Muscle of back (tissue), 11 donors: ENCODE data around the gene SMG6. TPM values are rescaled to one million over a fixed set of nuclear protein-coding genes. Genes with fewer than 3 reads are reported as not detected.

ENCODE experiments used
- DNase-seq, 3 donors: peaks; one replicate each; pipeline versions ENCODE4 v3.0.0 to v3.0.0-alpha.2; 2013
- polyA plus RNA-seq, 10 donors: library from polyadenylated mRNA; unstranded; fragments of 120-200 nt; gene quantifications; one replicate each; pipeline ENCODE4 v1.2.1, GENCODE V29; 2013; ENCODE audit not compliant: insufficient read length in 10 of 10

The SMG6 gene
- polyA plus RNA-seq, 10 donors = 12.5 to 20.1 (median 16.8) TPM

- DNase-seq = no peak
These were observed 239.5 kb downstream of the SMG6 start for GRCh38 chr17:2064147-2064489.

- DNase-seq = peak in 2 of 3 donors; percentile 23 to 65
These were observed 240.1 kb downstream of the SMG6 start for GRCh38 chr17:2063261-2064146.

DNA sequence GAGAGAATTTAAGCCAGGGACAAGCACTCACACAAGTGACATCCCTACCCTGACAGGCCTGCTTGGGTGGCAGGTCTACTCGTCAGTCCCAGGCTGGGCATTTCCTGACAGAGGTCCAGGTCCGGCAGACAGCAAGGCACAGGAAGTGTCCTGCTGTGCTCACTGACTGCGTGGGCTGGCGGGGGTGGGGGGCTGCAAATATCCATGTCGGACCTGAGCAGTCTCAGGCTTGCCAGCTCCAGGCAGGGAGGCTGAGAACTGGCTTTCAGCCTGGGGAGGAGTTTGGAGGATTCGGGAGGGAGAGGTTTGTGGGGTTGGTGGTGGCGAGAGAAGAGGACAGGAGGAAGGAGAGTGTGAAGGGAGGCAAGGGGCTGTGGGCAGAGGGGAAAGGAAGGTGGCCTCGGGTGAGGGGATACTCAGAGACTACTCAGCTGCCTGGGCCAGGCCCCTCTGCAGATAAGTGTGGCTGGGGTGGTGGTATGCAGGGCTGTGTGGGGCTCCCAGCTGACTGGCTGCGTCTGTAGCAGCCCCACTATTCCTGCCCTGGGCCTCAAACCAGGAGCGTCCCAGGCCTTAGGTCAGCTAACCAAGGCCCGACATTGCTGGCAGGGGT is 240.9 kb downstream of the SMG6 start:
- DNase-seq = peak in 2 of 3 donors; percentile 46 to 80

DNA sequence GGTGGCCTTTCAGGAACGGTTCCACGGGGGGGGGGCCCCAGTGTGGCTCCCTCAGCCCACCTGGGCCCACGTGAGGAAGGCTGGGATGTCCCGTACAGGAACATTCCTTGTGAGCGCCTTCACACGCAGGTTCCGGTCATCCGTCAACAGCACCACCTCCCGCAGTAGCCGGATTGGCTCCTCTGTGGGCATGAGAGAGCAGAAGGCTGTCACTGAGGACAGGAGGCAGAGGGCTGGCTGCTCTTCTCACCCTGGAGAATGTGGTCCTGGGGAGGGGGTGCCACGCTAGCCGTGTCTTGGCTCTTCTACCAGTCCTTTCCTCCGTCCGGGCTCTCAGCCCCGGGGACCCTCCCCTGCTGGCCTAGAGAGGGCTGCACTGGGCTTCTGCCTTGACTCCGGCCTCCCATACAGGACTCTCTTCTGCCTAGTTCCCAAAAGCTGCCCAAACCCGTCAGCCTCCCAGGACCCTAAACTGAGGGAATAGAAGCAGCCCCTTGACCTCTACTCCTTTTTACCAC is 242.1 kb downstream of the SMG6 start:
- DNase-seq = peak in 2 of 3 donors; percentile 22 to 55

DNA sequence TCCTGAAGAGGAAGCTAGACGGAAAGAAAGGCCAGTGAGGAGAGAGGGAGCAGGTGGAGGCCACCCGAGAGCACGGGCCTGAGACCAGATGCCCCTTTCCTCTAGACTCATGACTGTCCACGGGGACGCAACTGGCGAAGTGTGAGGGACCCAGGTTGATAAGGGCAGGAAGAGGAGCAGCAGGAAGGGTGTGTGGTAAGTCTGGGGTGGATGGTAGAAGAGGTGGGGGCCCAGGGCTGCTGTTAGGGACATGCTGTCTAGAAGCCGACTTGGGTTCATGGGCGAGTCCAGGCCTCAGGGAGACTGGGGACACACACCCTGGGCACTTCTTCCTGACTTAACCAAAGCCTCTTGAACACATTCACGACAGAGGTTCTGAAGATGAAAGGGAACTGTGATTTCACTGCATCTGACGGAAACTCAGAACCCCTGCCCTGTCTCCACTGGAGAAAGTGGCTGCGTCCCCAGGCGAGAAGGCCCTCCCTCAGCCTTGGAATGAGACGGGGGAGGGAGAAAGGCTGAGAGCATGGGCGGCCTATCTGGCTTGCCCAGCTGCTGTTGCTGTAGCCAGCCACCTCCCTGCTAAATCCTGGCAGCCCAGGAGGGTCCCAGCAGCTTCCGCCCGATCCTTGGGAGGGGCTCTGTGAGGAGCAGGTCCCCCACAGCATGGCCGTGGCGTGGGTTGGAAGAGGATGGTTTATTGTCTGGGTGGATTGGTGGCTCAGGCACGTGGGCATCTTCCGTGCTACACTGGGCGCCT is 242.7 kb downstream of the SMG6 start:
- peak in 2 of 3 donors; percentile 46 to 71 for DNase-seq

DNA sequence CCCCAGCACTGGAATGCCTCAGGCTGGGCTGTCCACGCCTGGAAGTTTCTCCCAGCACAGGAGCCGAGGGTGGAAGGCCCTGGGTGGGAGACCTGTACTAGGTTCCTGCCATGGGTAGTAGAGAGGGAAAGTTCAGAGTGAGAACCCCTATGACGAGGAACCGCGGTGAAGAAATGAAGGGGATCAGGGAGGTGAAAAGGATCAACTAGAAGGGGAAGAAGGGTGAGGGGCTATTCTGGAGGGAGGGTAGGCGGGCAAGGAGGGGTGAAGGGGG is 243.3 kb downstream of the SMG6 start:
- no peak for DNase-seq

GRCh38 chr17:2059547-2060384 is 243.8 kb downstream of the SMG6 start:
- peak in 2 of 3 donors; percentile 12 to 48 for DNase-seq

DNA sequence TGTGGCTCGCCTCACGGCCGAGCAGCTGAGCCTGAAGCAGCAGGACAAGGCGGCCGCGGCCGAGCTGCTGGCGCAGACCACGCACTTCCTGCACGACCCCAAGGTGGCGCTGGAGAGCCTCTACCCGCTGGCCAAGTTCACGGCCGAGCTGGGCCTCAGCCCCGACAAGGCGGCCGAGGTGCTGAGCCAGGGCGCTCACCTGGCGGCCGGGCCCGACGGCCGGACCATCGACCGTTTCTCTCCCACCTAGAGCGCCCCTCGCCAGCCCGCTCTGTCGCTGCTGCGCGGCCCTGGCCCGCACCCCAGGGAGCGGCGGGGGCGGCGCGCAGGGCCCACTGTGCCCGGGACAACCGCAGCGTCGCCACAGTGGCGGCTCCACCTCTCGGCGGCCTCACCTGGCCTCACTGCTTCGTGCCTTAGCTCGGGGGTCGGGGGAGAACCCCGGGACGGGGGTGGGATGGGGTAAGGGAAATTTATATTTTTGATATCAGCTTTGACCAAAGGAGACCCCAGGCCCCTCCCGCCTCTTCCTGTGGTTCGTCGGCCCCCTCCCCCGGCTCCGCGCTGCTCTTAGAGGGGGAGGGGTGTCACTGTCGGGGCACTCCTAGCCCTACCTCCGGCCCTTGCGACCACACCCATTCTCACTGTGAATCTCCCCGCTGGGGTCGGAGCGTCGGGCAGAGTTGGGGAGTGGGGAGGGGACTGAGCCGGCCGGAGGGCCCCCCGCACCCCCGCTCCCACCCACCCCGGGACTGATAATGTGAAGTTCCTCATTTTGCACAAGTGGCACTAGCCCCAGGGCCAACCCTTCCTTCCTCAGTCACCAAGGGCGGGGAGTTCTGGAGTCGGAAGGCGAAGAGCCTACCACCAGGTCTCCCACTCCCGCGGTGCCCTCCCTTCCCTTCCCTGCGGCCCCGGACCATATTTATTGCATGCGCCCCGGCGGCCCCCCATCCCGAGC is 244.7 kb downstream of the SMG6 start:
- peak in 2 of 3 donors; percentile 75 to 86 for DNase-seq

- peak in 2 of 3 donors; percentile 44 to 81 for DNase-seq
These were observed 245.6 kb downstream of the SMG6 start for GRCh38 chr17:2057760-2058585.

- DNase-seq = peak in 2 of 3 donors; percentile 30 to 79
These were observed 246.3 kb downstream of the SMG6 start for GRCh38 chr17:2057175-2057759.

DNA sequence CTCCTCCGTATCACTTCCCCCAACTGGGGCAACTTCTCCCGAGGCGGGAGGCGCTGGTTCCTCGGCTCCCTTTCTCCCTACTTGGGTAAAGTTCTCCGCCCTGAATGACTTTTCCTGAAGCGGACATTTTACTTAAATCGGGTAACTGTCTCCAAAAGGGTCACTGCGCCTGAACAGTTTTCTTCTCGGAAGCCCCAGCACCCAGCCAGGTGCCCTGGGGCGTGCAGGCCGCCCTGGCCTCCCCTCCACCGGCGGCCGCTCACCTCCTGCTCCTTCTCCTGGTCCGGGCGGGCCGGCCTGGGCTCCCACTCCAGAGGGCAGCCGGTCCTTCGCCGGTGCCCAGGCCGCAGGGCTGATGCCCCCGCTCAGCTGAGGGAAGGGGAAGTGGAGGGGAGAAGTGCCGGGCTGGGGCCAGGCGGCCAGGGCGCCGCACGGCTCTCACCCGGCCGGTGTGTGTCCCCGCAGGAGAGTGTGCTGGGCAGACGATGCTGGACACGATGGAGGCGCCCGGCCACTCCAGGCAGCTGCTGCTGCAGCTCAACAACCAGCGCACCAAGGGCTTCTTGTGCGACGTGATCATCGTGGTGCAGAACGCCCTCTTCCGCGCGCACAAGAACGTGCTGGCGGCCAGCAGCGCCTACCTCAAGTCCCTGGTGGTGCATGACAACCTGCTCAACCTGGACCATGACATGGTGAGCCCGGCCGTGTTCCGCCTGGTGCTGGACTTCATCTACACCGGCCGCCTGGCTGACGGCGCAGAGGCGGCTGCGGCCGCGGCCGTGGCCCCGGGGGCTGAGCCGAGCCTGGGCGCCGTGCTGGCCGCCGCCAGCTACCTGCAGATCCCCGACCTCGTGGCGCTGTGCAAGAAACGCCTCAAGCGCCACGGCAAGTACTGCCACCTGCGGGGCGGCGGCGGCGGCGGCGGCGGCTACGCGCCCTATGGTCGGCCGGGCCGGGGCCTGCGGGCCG is 247.1 kb downstream of the SMG6 start:
- DNase-seq = peak in 2 of 3 donors; percentile 53 to 87

DNA sequence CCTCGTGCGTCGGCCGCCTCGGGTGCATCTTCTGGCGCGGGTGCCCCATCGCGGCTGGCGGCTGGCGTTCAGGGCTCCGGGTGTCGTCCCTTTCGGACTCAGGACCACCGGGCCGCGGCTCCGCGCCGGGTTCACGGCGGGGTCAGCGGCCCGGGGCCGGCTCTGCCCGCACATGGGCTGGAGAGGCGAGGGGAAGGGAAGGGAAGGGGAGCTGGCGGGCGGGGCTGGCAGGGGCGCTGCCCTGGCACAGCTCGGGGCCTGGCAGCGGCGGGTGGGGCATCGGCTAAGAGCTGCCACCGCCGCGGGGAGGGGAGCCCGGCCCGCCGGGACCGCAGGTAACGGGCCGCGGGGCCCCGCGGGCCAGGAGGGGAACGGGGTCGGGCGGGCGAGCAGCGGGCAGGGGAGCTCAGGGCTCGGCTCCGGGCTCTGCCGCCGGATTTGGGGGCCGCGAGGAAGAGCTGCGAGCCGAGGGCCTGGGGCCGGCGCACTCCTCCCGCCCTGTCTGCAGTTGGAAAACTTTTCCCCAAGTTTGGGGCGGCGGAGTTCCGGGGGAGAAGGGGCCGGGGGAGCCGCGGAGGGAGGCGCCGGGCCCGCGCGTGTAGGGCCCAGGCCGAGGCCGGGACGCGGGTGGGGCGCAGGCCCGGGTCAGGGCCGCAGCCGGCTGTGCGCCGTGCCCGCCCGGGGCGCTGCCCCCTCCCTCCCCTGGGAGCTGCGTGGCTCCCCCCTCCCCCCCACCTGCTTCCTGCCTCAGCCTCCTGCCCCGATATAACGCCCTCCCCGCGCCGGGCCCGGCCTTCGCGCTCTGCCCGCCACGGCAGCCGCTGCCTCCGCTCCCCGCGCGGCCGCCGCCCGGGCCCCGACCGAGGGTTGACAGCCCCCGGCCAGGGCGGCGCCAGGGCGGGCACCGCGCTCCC is 248.0 kb downstream of the SMG6 start:
- DNase-seq = peak in 2 of 3 donors; percentile 59 to 85

- DNase-seq = peak in 2 of 3 donors; percentile 89 to 95
These were observed 248.9 kb downstream of the SMG6 start, which contains the start of gene HIC1 for GRCh38 chr17:2054512-2055291. HIC1 (plus strand) TSS chr17:2055103; CDS start chr17:2056691, 1,588 bp downstream.

GRCh38 chr17:2054262-2054511 is 249.4 kb downstream of the SMG6 start:
- DNase-seq = no peak

DNA sequence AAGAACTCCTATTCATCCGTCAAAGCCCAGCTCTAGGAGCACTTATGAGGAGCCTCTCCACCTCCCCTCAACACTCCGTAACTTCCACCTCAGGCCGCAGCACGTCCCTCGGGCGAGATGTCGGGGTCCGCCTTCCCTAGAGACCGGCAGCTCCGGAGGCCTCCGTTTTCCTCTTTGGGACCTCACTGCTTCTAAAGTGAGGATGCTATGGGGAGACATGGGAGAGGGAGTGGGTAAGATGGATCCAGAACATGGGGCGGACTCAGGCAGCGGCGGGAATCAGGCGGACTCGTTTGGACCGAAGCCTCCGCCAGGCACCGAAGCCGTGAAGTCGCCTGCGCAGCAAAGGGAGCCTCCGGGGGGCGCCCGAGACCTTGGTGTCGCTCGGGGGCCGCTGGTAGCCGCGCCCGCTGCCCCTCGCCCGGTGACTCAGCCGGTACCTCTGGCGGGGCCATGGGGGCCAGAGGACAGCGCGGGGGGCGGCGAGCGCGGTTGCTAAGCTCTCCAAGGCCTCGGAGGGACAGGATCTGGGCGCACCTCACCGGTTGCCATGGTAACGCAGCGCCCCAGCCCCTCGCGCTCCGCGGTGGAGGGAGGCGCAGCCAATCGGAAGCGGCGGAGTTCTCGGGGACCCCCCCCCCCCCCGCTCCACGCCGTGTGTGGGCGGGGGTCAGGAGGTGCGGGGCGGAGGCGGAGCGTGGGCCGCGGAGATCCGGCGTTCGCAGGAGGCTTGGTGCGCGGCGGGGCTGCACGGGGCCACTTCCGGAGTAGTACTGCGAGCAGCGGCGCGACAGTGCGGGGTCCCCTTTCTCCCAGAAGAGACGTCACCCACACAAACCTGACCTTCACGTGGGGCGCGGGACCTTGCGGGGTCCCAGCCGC is 250.0 kb downstream of the SMG6 start:
- peak in 2 of 3 donors; percentile 77 to 93 for DNase-seq
